IMR-90 (cell line): ENCODE data around the gene FAM78A. TPM values are rescaled to one million over a fixed set of nuclear protein-coding genes. Genes with fewer than 3 reads are reported as not detected.

Experiments used
- ATAC-seq: fragments of 200-7000 bp; cut with Tn5 transposase; 2 replicates; pipeline ENCODE4 v1.9.1; 2020; ENCODE audit warnings: low read depth, mild to moderate bottlenecking, moderate library complexity
- BruUV-seq: library from RNA; stranded (reverse); fragments of 400-500 nt; replicated peaks from 2 replicates; lab custom pipeline; 2021; lab: Mats Ljungman, UMichigan
- CTCF ChIA-PET: fragments of 300-600 bp; formaldehyde crosslinking; extraction: SDS; loops from one replicate; lab custom pipeline; 2021; ENCODE audit warnings: antibody characterized with exemption; lab: Yijun Ruan, JAX
- POLR2A ChIA-PET: fragments of 300-600 bp; sonication (Branson Sonifier 250); formaldehyde crosslinking; loops from one replicate; lab custom pipeline; 2022; ENCODE audit warnings: antibody characterized with exemption; ENCODE audit not compliant: unreplicated experiment; lab: Charles Lee
- DNase-seq: peaks from one replicate; pipeline ENCODE4 v3.0.0; 2013
- H2AFZ ChIP-seq: replicated peaks from 2 replicates; pipeline ENCODE3; 2013; ENCODE audit warnings: low read length, mild to moderate bottlenecking; ENCODE audit not compliant: poor library complexity
- H2AK5ac ChIP-seq: 2 replicates; pipeline ENCODE4 v1.6.1; 2013; ENCODE audit warnings: low read depth, low read length, inconsistent platforms
- H2AK9ac ChIP-seq: replicated peaks from 2 replicates; pipeline ENCODE3; 2013; ENCODE audit warnings: mild to moderate bottlenecking, low read depth, low read length, moderate library complexity; ENCODE audit not compliant: poor library complexity
- H2BK120ac ChIP-seq: 2 replicates; pipeline ENCODE4 v1.6.1; 2013; ENCODE audit warnings: low read depth, low read length, inconsistent platforms
- H2BK15ac ChIP-seq: 3 replicates; pipeline ENCODE4 v1.6.1; 2013; ENCODE audit warnings: low read depth, low read length, inconsistent platforms
- H2BK20ac ChIP-seq: 2 replicates; pipeline ENCODE4 v1.6.1; 2013; ENCODE audit warnings: low read depth, mild to moderate bottlenecking, inconsistent platforms, low read length, moderate library complexity
- H2BK5ac ChIP-seq: 2 replicates; pipeline ENCODE4 v1.6.1; 2013; ENCODE audit warnings: mild to moderate bottlenecking, low read depth, low read length, inconsistent platforms; ENCODE audit not compliant: poor library complexity, severe bottlenecking
- H3K14ac ChIP-seq: replicated peaks from 2 replicates; pipeline ENCODE4 v1.6.1; 2013; ENCODE audit warnings: low read depth, low read length, inconsistent platforms
- H3K18ac ChIP-seq: 2 replicates; pipeline ENCODE4 v1.6.1; 2013; ENCODE audit warnings: low read depth, low read length, control low read depth
- H3K23ac ChIP-seq: 2 replicates; pipeline ENCODE4 v1.6.1; 2013; ENCODE audit warnings: low read depth, low read length, inconsistent platforms
- H3K27ac ChIP-seq: 2 replicates; pipeline ENCODE4 v1.5.1; 2013; ENCODE audit warnings: mild to moderate bottlenecking, control low read depth, low read length; ENCODE audit not compliant: insufficient read depth
- H3K27me3 ChIP-seq: 2 replicates; pipeline ENCODE4 v1.6.1; 2013; ENCODE audit warnings: low read length; ENCODE audit not compliant: control insufficient read depth, insufficient read depth
- H3K36me3 ChIP-seq: 2 replicates; pipeline ENCODE4 v1.6.1; 2013; ENCODE audit warnings: low read length, mixed read lengths; ENCODE audit not compliant: control insufficient read depth, insufficient read depth
- H3K4ac ChIP-seq: 2 replicates; pipeline ENCODE4 v1.6.1; 2013; ENCODE audit warnings: low read depth, low read length, inconsistent platforms
- H3K4me1 ChIP-seq: 2 replicates; pipeline ENCODE4 v1.6.1; 2013; ENCODE audit warnings: low read length, mixed read lengths; ENCODE audit not compliant: control insufficient read depth, insufficient read depth
- H3K4me2 ChIP-seq: 2 replicates; pipeline ENCODE4 v1.6.1; 2013; ENCODE audit warnings: low read depth, mild to moderate bottlenecking, control low read depth, low read length, moderate library complexity
- H3K4me3 ChIP-seq: 2 replicates; pipeline ENCODE4 v1.5.1; 2013; ENCODE audit warnings: low read depth, mild to moderate bottlenecking, control low read depth, low read length, moderate library complexity; ENCODE audit not compliant: insufficient read depth
- H3K56ac ChIP-seq: 2 replicates; pipeline ENCODE4 v1.6.1; 2013; ENCODE audit warnings: low read length, inconsistent platforms; ENCODE audit not compliant: insufficient read depth; ENCODE audit errors: extremely low read depth
- H3K79me1 ChIP-seq, 2 experiments: 2 replicates each; pipeline ENCODE4 v1.6.1; 2013; ENCODE audit warnings: low read length in 2 of 2, inconsistent platforms in 1 of 2, low read depth in 1 of 2
- H3K9ac ChIP-seq: 2 replicates; pipeline ENCODE4 v1.6.1; 2013; ENCODE audit warnings: low read depth, low read length, control low read depth
- H3K9me1 ChIP-seq: 2 replicates; pipeline ENCODE4 v1.6.1; 2013; ENCODE audit warnings: low read length, inconsistent platforms; ENCODE audit not compliant: insufficient read depth
- H3K9me3 ChIP-seq: 2 replicates; pipeline ENCODE4 v1.6.1; 2013; ENCODE audit warnings: low read length; ENCODE audit not compliant: control insufficient read depth, insufficient read depth
- H4K20me1 ChIP-seq: 2 replicates; pipeline ENCODE4 v1.6.1; 2013; ENCODE audit warnings: low read length, inconsistent platforms; ENCODE audit not compliant: insufficient read depth
- H4K5ac ChIP-seq: 2 replicates; pipeline ENCODE4 v1.6.1; 2013; ENCODE audit warnings: mild to moderate bottlenecking, low read depth, low read length, control low read depth
- H4K8ac ChIP-seq, 2 experiments: 2 replicates each; pipeline ENCODE4 v1.6.1; 2013; ENCODE audit warnings: low read depth in 2 of 2, low read length in 2 of 2, control low read depth in 1 of 2, inconsistent platforms in 1 of 2
- H4K91ac ChIP-seq: 2 replicates; pipeline ENCODE4 v1.6.1; 2013; ENCODE audit warnings: low read depth, low read length, inconsistent platforms; ENCODE audit not compliant: insufficient read depth
- BHLHE40 ChIP-seq: fragments of 150-350 bp; IDR thresholded peaks from 2 replicates; pipeline ENCODE4 v1.6.1; 2016; ENCODE audit warnings: mild to moderate bottlenecking, low read depth, low read length
- CEBPB ChIP-seq: IDR thresholded peaks from 2 replicates; pipeline ENCODE4 v1.6.1; 2012; ENCODE audit warnings: low read depth, low read length, improper control_type of control experiment
- CTCF ChIP-seq: conservative IDR thresholded peaks from 2 replicates; pipeline ENCODE4 v1.5.1; 2012; ENCODE audit warnings: mild to moderate bottlenecking, low read depth, low read length, improper control_type of control experiment
- FOS ChIP-seq: fragments of 150-350 bp; IDR thresholded peaks from 2 replicates; pipeline ENCODE4 v1.6.1; 2016; ENCODE audit warnings: low read depth, low read length
- MAFK ChIP-seq: IDR thresholded peaks from 2 replicates; pipeline ENCODE4 v1.6.1; 2012; ENCODE audit warnings: low read depth, low read length, improper control_type of control experiment
- MAZ ChIP-seq: IDR thresholded peaks from 2 replicates; pipeline ENCODE4 v1.6.1; 2012; ENCODE audit warnings: low read depth, mild to moderate bottlenecking, low read length, improper control_type of control experiment, moderate library complexity, borderline replicate concordance
- MXI1 ChIP-seq: IDR thresholded peaks from 2 replicates; pipeline ENCODE4 v1.6.1; 2012; ENCODE audit warnings: low read depth, mild to moderate bottlenecking, low read length, moderate library complexity, borderline replicate concordance
- POLR2A ChIP-seq: IDR thresholded peaks from 2 replicates; pipeline ENCODE4 v1.6.1; 2012; ENCODE audit warnings: mild to moderate bottlenecking, low read depth, low read length
- RAD21 ChIP-seq: IDR thresholded peaks from 2 replicates; pipeline ENCODE4 v1.6.1; 2012; ENCODE audit warnings: low read length, improper control_type of control experiment
- RCOR1 ChIP-seq: IDR thresholded peaks from 2 replicates; pipeline ENCODE4 v1.6.1; 2012; ENCODE audit warnings: mild to moderate bottlenecking, low read length, improper control_type of control experiment; ENCODE audit not compliant: insufficient replicate concordance
- RFX5 ChIP-seq: IDR thresholded peaks from 2 replicates; pipeline ENCODE4 v1.8.0; 2012; ENCODE audit warnings: low read depth, mild to moderate bottlenecking, low read length, moderate library complexity
- SMC3 ChIP-seq: fragments of 150-350 bp; IDR thresholded peaks from 2 replicates; pipeline ENCODE4 v1.6.1; 2016; ENCODE audit warnings: low read depth, mild to moderate bottlenecking, antibody characterized with exemption, low read length, moderate library complexity
- USF2 ChIP-seq: fragments of 150-350 bp; IDR thresholded peaks from 2 replicates; pipeline ENCODE4 v1.6.1; 2017; ENCODE audit warnings: mild to moderate bottlenecking, antibody characterized with exemption, low read length, low read depth
- WGBS, 2 experiments: methylation state at CpG; one replicate each; pipeline versions ENCODE4 v1.1.5 to v1.1.7; 2013; ENCODE audit warnings: missing lambda C conversion rate in 2 of 2; ENCODE audit not compliant: insufficient read length in 1 of 2; ENCODE audit errors: extremely low coverage in 2 of 2; 5-methylcytosine and 5-hydroxymethylcytosine counted together
- dilution Hi-C: fragments of 300-500 bp; cut with HindIII; formaldehyde crosslinking; loops from one replicate; pipeline ENCODE4 v1.14.3; 2018; ENCODE audit warnings: low sequenced_read_pairs; ENCODE audit not compliant: unreplicated experiment
- in situ Hi-C: fragments of 300-500 bp; cut with MboI; formaldehyde crosslinking; loops from 3 replicates; pipeline ENCODE4 v1.14.3; 2019; ENCODE audit warnings: low sequenced_read_pairs, inconsistent platforms, mixed read lengths
- intact Hi-C: fragments of 100-400 bp; cut with micrococcal nuclease; formaldehyde crosslinking; loops from 2 replicates; pipeline ENCODE4 v1.10.0; 2022
- polyA plus RNA-seq, 3 experiments: library from polyadenylated mRNA; depleted of rRNA; stranded (reverse); fragments of >200 nt; gene quantifications; 2 replicates each; pipeline ENCODE4 v1.2.3, GENCODE V29; 2012; ENCODE audit warnings: low replicate concordance in 1 of 3
- total RNA-seq: library from RNA; depleted of rRNA; stranded (reverse); fragments of >200 nt; gene quantifications from 2 replicates; pipeline ENCODE4 v1.2.3, GENCODE V29; 2012
- TF ChIP-seq, protein P1 (sequence below): fragments of 150-350 bp; IDR thresholded peaks from 2 replicates; pipeline ENCODE4 v1.6.1; 2016; ENCODE audit warnings: low read depth, mild to moderate bottlenecking, low read length, moderate library complexity, borderline replicate concordance

FAM78A gene
- total and polyA plus RNA-seq, 2 of the 4 experiments (the other 2 are of a cell fraction): 0.18 to 0.27 TPM

DNA sequence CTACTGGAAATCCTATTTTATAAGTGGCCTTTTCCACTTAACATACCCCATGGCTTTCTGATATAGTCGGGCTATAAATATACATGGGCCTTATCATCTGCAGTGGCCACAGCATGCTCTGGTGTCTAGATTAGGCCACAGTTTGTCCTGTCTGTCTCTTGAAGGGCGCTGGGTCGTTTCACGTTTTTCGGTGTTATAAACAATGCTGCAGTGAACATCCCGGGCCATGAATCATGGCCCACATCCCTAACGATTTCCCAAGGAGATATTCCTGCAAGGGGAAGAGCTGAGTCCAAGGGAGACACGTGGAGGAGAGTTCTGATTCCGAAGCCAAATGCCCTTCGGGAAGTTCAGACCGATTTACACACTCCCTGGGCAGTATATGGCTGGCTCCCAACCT, 21.6 kb upstream of the FAM78A start:
- TF ChIP-seq POLR2A (no peak), MAFK (no peak), SMC3 (no peak), CEBPB (no peak), BHLHE40 (no peak), RCOR1 (no peak), USF2 (no peak), RAD21 (no peak), RFX5 (no peak), FOS (no peak), CTCF (no peak), MAZ (no peak), MXI1 (no peak)
- TF ChIP-seq, protein P1, sequence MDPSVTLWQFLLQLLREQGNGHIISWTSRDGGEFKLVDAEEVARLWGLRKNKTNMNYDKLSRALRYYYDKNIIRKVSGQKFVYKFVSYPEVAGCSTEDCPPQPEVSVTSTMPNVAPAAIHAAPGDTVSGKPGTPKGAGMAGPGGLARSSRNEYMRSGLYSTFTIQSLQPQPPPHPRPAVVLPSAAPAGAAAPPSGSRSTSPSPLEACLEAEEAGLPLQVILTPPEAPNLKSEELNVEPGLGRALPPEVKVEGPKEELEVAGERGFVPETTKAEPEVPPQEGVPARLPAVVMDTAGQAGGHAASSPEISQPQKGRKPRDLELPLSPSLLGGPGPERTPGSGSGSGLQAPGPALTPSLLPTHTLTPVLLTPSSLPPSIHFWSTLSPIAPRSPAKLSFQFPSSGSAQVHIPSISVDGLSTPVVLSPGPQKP: no peak
- Histone ChIP-seq H4K91ac (no peak overlapping the region), H3K18ac (no peak overlapping the region), H4K20me1 (no peaks in the 10 kb centered on the region; the same call in 1 of the 2 replicates), H2BK5ac (no peak overlapping the region), H3K4me3 (no peak overlapping the region), H2AK9ac (no peak overlapping the region), H3K4ac (no peak overlapping the region), H3K9me1 (no peaks in the 10 kb centered on the region), H3K79me1 (no peaks in the 10 kb centered on the region), H3K14ac (no peak overlapping the region), H3K27ac (no peak overlapping the region), H2BK15ac (no peak overlapping the region), H3K56ac (no peak overlapping the region), H4K5ac (no peak overlapping the region), H3K27me3 (peaks cover 2% of the 10 kb centered on the region; the same call in 1 of the 2 replicates), H3K4me1 (no peaks in the 10 kb centered on the region), H4K8ac (no peak overlapping the region), H3K9ac (no peak overlapping the region), H3K9me3 (no peaks in the 10 kb centered on the region), H2BK120ac (no peak overlapping the region), H3K36me3 (no peaks in the 10 kb centered on the region), H2AK5ac (no peak overlapping the region), H2AFZ (no peak overlapping the region), H2BK20ac (no peak overlapping the region), H3K23ac (no peak overlapping the region), H3K4me2 (no peak overlapping the region)
- no TSS peak for BruUV-seq
- intact Hi-C loops: no loop called here
- 82% methylated on average over 2 of the region's 11 CpGs; no CpG with 5 or more reads in 1 of the 2 experiments for WGBS, 2 experiments
- ATAC-seq (peak; percentile 48), DNase-seq (no peak)
- dilution Hi-C loops: no loop called here
- in situ Hi-C loops: no loop called here
- ChIA-PET CTCF (interaction anchor here (0.6 to 0.7 kb wide), 2 partner anchors 10 to 73 kb away, joined by 3 read pairs; no protein-coding TSS in a partner anchor), POLR2A (no interaction called here)
